HG02840 (cell line): ENCODE data around the gene ACTL10.

Experiments used
- ATAC-seq: cut with Tn5 transposase; IDR thresholded peaks from one replicate; pipeline ENCODE4 v1.9.1; 2021; ENCODE audit warnings: mild to moderate bottlenecking, moderate library complexity, moderate number of reproducible peaks; ENCODE audit not compliant: unreplicated experiment, low FRiP score

Gene ACTL10

DNA sequence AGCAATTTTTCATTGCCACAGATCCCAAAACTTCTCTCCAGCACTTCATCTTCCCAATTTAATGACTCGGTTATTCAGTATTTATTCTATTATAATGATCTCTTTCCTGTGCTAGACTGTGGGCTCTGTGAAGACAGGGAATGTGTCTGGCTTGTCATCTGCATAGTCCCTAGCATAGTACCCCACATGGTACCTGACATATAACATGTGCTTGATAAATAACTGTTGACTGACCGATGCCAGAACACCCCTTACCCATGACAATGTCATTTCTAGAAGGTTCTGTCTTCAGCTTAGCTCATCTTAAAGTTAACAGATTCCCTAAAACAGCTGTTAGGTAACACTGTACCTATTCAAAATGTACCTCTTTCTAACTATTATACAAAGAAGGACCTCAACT lies 49.8 kb downstream of the ACTL10 start:
- ATAC-seq = no peak
